DMS53 (cell line): ENCODE results near the gene POLR2J3.
"Not testable (repeated sequence)": the region's sequence is repeated elsewhere in the genome, so short reads cannot be mapped to it uniquely, and the experiment has no call there.

ENCODE experiments used
- DNase-seq: peaks from one replicate; lab custom pipeline; 2025; lab: John Stamatoyannopoulos, UW

The POLR2J3 gene

DNA sequence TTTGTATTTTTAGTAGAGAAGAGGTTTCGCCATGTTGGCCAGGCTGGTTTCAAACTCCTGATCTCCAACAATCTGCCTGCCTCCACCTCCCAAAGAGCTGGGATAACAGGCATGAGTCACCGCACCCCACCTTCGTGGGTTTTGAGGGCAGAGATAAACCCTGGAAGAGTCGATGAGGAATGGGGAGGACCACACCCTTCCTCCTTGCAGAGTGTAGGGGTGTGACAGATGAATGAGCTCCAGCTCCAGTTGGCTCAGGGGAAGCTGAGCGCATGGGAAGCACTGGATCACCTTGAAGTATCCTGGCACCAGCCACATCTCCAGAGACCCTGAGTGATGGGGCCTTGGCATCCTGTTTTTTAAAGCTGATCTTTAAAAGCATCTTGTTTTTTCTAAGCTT lies 11.1 kb upstream of the POLR2J3 start:
- not testable (repeated sequence) for DNase-seq

DNA sequence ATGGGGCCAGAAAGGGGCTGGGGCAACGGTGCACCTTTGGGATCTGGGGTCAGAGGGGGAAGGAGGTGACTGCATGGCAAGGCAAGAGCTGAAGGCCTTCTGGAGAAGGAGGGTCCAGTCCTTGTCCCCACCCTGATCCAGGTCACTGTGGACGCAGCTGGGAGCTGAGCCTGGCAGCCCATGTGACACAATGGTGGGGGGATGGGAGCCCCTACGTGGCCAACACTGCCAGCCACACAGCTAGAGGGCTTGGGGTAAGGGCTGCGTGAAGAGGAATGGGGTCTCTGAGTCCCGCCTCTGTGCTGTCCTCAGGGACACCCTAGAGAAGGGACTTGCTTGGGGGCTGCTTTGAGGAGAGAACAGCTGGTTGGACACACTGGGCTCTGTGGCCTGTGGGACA lies 9.3 kb upstream of the POLR2J3 start:
- not testable (repeated sequence) for DNase-seq

DNA sequence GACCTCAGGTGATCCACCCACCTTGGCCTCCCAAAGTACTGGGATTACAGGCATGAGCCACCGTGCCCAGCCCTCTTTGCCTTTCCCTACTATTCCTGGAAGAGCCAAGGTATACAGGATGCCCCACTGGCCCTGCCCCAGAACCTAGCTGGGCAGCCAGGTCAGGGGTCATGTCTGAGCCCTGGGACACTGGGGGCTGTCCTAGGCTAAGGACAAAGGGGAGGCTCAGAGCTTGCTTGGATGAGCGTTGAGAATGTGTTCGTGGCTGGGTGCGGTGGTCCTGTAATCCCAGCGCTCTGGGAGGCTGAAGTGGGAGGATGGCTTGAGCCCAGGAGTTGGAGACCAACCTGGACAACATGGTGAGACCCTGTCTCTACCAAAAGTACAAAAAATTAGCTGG lies 6.1 kb upstream of the POLR2J3 start:
- not testable (repeated sequence) for DNase-seq

DNA sequence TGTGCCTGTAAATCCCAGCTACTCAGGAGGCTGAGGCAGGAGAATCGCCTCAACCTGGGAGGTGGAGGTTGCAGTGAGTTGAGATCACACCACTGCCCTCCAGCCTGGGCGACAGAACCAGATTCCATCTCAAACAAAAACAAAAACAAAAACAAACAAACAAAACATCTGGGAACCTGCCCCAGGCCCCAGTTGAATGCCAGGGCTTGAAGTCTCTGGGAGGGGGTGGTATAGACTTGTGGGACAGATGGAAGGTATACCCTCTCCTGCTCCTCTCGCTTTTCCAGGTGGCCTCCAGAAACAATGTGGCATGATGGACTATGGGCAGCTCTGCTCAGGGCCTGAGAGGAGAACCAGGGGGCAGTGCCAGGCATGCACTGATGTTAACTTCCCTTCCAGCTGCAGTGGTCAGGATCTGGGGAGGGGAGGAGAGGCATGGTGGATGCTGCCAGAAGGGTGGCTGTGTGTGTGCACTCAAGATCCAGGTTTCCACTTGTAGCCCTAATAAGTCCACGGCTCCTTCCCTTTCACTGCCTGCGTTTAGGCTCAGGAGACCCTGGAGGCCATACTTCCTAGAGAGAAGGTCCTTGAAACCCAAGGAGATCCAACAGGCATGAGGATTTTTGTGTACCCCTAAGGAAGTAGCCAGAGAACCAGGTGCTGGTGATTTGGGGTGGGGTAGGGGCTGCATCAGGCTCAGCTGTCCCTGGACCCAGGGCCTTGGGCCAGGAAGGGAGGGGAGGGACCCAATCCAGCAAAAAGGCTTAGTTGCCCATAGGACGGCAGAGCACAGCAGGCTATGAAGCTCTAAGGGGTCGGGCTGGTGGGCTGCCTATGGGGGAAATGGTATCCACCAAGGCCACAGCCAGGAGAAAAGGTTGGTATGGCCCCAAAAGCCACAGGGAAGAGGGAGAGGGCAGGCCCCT lies 5.2 kb upstream of the POLR2J3 start:
- not testable (repeated sequence) for DNase-seq

DNA sequence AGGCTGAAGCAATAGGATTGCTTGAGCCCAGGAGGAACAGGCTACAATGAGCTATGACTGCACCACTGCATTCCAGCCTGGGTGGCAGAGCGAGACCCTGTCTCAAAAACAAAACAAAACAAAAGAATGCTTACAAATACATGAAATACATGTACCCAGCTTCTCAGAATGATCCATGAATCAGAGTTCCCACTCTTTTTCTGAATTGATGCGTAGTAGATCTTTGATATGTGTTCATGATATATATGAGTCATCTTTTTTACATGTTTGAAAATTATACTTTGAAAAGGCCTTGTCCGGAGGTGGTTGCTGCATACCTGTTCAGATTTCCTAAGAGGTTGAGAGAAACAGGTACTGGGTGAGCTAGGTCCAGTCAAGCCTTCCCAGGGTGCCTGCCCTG lies 4.0 kb upstream of the POLR2J3 start:
- not testable (repeated sequence) for DNase-seq

DNA sequence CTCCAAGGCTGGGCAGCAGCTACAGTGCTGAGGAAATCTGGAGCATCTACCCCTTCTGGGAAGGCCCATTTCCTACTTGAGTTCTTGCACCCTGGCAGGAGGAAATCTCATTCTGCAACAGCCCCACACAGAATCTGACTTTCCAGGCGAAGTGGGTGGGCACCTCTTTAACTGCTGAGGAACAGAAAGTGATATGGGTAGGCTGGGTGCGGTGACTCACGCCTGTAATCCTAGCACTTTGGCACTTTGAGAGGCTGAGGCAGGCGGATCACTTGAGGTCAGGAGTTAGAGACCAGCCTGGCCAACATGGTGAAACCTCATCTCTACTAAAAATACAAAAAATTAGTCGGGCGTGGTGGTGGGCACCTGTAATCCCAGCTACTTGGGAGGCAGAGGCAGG lies 2.2 kb upstream of the POLR2J3 start:
- not testable (repeated sequence) for DNase-seq

DNA sequence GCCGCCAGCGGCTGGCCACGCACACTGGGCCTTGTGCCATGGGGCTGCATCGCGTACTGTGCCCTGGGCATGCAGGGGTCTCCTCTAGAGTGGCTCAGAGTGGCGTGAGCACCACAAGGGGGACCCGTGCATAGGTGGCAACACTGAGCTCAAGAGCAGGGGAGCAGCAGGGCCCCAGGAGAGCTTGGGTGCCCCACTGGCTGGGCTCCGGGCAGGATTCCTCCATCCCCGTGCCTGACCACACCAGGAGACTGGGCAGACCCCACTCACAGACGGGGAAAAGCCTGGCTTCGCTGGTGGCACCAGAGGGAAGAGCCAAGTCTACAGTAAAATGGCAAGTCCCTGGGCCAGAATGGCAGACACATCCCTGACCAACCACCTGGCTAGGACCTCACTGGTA lies 3.8 kb downstream of the POLR2J3 start:
- DNase-seq, result not testable (repeated sequence)

DNA sequence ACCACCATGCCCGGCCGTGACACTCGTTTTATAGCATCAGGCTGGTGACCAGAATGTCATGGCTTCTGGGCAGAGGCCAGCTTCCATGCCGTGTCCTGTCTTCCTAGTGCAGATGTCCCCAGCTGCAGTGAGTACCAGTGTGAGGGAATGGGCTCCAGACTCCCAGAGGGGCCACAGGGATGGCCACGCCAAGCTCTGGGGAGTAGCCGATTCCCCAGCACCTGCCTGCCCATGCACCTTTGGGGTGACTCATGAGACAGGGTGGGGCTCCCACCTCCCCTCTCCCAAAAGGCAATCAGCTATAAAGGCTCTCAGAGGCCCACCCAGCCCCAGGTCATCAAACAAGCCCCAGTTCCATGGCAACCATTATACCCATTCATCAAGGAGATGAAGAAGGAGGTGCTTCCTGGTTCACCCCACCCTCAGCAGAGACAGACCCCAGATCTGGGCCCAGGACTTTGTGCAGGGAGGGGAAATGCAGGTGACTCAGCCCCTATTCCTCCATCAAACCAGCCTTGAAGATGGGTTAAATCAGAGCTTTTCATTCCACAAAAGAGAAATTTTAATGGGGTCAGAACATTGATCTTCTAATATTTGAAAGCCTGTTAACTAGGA lies 21.5 kb downstream of the POLR2J3 start, which contains the start of gene SPDYE2:
Gene SPDYE2 (plus strand): TSS at position 419 of the 615 bp plus-strand sequence. CDS start 2,030 bp downstream, outside the sequence.
- DNase-seq, result not testable (repeated sequence)

DNA sequence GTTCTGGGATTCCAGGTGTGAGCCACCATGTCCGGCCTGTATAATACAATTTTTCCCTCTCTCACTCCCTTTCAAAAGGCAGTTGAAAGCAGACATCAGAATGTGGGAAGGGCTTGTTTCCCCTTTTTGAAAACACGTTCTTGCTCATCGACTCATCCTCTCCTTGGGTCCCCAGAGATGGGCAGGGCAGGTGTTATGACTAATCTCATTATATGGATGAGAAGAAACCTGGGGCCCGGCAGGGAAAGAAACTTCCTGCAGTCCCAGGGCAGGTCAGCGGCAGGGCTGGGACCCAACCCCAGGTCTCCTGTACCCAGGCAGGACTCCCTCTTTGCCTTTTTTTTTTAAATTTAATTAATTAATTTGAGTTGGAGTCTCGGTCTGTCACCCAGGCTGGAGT lies 26.0 kb downstream of the POLR2J3 start:
- not testable (repeated sequence) for DNase-seq

DNA sequence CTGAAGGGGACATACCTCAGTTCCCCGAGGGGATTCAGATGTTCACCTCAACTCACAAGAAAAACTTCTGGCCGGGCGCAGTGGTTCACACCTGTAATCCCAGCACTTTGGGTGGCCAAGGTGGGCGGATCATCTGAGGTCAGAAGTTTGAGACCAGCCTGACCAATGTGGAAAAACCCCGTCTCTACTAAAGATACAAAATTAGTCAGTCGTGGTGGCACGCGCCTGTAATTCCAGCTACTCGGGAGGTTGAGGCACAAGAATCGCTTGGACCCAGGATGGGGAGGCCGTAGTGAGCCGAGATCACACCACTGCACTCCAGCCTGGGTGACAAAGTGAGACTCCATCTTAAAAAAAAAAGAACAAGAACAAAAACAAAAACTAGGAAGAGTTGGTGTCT lies 27.1 kb downstream of the POLR2J3 start:
- not testable (repeated sequence) for DNase-seq

DNA sequence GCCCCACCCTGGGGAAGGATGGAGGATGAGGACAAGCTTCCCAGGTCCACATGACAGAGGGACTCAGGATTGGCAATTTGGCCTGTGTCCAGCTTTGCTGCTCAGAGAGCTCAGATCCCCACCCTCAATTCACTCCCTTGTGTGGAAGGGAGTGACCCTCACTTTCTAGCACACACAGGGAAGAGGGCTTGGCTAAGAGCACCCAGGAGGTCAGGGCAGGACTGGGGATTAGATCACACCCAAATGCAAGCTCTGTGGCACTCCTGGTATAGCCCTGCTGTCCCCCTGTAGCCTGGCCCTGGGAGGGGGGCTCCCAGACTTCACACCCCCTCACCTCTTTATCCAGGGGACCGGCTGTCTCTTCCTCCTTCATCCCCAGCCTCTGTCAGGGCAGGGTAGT lies 28.0 kb downstream of the POLR2J3 start:
- DNase-seq, result not testable (repeated sequence)

DNA sequence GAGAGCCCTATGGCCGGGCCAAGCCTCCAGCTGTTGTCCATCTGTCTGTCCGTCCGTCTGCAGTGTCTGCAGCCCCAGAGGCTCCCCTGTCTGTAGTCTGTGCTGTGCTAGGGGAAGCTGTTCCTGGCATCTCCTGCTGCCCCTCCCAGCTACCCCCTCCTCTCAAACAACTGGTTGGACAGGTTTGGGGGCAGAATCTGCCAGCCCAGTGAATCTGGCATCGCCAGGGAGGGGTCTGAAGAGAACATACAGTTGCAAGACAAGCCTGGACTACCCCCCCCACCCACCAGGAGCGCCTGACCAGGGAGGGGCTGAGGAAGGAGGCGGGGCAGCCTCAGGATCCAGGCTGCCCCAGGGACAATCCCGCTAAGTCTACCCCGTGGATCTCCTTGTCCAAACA lies 28.8 kb downstream of the POLR2J3 start, which contains the start of gene UPK3BL2:
Gene UPK3BL2 (minus strand): TSS at position 101 of the 400 bp plus-strand sequence. CDS start 60 bp downstream, at position 41.
- DNase-seq, result not testable (repeated sequence)

DNA sequence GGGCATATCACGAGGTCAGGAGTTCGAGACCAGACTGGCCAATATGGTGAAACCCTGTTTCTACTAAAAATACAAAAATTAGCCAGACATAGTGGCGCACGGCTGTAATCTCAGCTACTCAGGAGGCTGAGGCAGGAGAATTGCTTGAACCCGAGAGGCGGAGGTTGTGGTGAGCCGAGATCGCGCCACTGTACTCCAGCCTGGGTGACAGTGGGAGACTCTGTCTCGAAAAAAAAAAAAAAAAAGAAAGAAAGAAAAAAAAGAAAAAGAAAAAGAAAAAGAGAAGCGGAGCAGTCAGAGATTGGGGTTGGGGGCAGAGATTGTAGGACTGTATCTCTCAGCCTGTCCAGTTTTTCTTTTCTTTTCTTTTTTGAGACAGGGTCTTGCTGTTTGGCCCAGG lies 29.6 kb downstream of the POLR2J3 start:
- not testable (repeated sequence) for DNase-seq

DNA sequence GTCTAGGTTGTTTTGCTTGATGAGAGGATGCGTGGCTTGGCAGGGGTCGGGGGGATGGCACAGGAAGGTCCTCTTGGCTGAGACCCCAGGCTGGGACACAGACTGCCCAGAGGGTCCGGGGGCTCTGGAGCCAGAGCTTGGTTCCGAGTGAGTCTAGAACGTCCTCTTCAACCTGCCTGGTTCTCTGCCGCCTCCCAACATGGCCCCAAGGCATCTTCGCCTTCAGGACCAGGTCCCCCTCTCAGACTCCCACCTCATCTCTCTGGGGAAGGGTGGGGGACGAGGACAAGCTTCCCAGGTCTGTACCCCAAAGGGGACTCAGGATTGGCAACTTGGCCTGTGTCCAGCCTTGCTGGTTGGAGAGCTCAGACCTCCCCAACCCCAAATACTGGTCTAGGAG lies 30.3 kb downstream of the POLR2J3 start:
- DNase-seq, result not testable (repeated sequence)

DNA sequence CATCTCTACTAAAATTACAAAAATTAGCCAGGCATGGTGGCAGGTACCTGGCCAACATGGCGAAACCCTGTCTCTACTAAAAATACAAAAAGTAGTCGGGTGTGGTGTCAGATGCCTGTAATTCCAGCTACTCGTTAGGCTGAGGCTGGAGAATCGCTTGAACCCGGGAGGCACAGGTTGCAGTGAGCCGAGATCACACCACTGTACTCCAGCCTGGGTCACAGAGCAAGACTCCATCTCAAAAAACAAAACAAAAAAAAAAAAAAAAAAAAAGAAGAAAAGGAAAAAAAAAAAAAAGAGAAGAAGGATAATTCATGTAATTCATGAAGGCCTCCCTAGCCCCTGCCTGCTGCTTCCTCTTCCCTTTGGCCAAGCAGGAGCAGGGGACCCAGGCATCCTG lies 31.8 kb downstream of the POLR2J3 start:
- not testable (repeated sequence) for DNase-seq

DNA sequence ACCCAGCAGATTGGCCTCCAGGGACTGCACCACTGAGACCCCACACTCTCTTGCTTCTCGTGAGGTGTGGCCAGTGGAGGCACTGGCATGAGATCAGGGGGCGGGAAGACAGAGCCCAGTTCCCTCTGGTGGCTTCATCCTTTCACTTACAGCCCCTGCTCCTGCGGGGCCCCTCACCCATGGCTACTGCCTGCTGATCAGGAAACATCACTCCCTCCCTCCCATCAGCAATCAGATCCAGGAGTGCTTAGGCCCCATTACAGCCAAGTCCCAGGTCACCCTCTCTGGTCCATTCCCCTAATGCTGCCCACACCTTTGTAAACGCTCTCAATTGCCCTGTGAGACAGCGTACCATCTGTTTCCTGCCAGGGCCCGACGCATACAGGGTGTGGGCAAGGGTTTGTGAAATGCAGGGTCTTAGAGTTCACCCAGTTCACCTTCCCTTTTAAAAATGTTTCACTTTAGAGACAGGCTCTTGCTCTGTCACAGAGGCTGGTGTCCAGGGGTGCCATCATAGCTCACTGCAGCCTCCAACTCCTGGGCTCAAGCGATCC lies 37.2 kb downstream of the POLR2J3 start:
- not testable (repeated sequence) for DNase-seq

DNA sequence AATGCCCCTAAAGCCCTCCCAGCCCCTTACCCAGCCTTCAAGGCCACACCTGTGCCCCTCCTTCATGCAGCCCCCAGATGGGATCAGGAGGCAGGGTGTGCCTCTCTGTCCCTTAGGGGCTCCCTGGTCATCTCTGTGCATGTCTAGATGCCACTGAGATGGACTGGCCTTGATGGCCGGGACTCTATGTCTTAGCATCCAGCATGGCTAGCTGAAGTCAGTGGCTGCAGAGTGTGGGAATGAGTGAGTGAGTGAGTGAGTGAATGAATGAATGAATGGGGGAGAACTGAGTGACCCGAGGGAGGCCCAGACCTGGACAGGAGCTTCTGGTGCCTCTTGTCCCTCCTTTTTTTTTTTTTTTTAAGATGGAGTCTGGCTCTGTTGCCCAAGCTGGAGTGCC lies 40.3 kb downstream of the POLR2J3 start:
- DNase-seq, result not testable (repeated sequence)

DNA sequence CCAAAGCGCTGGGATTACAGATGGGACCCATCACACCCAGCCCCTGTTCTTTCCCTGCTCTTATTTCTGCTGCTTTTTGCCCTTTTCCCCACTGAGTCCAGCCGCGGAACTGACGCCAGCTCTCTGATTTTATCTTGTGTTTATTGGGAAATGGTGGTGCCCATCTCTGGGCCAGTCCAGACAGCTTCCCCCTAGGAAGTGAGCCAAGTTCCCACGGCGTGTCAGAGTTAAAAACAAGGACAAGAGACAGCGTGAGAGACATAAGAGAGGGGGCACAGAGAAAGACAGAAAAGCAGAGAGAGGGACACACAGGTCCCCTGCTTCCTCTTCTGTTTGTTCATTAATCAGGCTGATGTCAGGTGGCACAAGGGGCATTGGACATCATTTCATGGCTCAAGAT lies 40.8 kb downstream of the POLR2J3 start:
- not testable (repeated sequence) for DNase-seq

DNA sequence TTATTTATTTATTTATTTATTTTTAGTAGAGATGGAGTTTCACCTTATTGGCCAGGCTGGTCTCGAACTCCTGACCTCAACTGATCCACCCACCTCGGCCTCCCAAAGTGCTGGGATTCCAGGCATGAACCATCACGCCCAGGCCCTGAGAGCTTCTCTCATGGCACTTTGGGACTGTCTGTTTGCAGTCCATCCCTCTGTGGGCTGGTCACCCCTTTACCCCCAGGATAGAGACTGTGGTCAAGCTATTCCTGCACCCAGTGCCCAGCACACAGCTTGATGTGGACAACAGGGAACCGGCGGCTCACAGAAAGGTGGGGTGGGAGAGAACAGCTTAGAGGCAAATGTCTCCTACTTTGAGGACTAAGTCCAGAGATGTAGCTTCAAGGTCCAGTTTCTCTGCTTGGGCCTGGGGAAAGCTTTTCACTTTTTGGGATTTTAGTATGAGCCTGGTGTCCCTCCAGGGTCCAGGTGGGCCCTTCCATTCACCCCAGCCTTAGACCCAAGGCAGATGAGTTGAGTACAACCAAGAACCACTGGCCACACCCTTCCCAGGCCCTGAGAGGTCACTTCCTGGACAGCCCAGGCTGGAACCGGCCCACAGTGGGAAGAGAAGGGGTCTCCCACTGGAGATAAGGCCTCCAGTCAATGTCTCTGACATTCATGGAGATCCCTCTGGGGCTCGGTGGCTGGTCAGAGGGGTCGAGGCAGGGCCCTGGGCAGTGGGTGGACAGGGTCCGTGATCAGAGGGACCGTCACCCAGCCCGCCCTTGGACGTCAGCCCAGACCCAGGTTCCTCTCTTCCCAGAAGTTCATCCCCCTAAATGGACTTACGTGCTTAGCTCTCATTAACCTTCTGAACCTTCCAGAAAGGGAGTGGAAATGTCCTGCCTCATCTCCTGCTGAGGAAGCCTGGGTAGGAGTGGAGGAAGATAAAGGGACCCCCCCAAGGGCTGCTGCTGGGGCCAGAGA lies 44.3 kb downstream of the POLR2J3 start:
- DNase-seq, result not testable (repeated sequence)

DNA sequence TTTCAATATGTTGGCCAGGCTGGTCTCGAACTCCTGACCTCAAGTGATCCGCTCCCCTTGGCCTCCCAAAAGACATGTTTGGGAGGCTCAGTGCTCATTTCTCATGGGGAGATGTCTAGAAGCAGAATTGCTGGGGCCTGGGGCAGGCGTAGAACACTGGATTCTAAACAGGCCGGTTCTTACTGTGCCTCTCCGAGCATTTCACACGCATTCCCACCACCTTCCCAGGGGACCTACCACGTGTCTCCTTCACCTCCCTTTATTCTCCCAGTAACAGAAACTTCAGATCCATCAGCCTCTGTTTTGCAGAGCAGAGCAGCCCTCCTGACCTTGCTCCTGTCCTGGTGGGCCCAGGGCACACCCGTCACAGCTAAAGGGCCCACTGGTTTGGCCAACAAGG lies 45.2 kb downstream of the POLR2J3 start:
- DNase-seq, result not testable (repeated sequence)

DNA sequence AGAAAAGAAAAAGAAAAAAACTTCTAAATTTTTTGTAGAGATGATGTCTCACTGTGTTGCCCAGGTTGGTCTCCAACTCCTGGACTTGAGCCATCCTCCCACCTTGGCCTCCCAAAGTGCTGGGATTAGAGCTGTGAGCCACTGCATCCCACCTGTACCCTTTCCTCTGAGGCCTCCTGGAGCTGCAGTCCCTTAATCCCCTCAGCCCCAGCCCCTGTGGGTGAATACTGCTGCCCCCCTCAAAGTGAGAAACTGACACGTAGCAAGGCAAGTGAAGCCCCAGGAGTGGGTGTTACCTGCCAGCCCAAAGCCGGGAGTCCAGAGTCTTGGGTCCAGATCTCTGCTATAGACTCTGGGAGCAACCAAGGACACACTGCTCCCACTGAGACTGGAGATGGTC lies 47.6 kb downstream of the POLR2J3 start:
- not testable (repeated sequence) for DNase-seq
